Muscle layer of duodenum (tissue), 2 donors: ENCODE results near the gene LGR6.
"Not testable (repeated sequence)": the region's sequence is repeated elsewhere in the genome, so short reads cannot be mapped to it uniquely, and the experiment has no call there.

ENCODE experiments used
- H3K27ac ChIP-seq: one replicate; pipeline ENCODE4 v1.7.0; 2013; ENCODE audit warnings: mild to moderate bottlenecking, low read length
- H3K27me3 ChIP-seq: one replicate; pipeline ENCODE4 v1.7.0; 2013; ENCODE audit warnings: low read depth, mild to moderate bottlenecking, control low read depth, low read length
- H3K36me3 ChIP-seq, 2 donors: one replicate each; pipeline ENCODE4 v1.7.0; 2013; ENCODE audit warnings: low read length in 2 of 2, control low read depth in 1 of 2, mild to moderate bottlenecking in 1 of 2; ENCODE audit not compliant: insufficient read depth in 2 of 2, control insufficient read depth in 1 of 2
- H3K4me1 ChIP-seq, 2 donors: one replicate each; pipeline ENCODE4 v1.7.0; 2013; ENCODE audit warnings: low read length in 2 of 2, mild to moderate bottlenecking in 2 of 2, control low read depth in 1 of 2, moderate library complexity in 1 of 2; ENCODE audit not compliant: insufficient read depth in 2 of 2, control insufficient read depth in 1 of 2
- H3K4me3 ChIP-seq, 2 donors: one replicate each; pipeline ENCODE4 v1.7.0; 2013; ENCODE audit warnings: low read length in 2 of 2, low read depth in 1 of 2, mild to moderate bottlenecking in 1 of 2
- H3K9me3 ChIP-seq, 2 donors: one replicate each; pipeline ENCODE4 v1.7.0; 2013; ENCODE audit warnings: low read length in 2 of 2, control low read depth in 1 of 2, mild to moderate bottlenecking in 1 of 2; ENCODE audit not compliant: control insufficient read depth in 1 of 2
- donor health status: healthy.

Gene LGR6

DNA sequence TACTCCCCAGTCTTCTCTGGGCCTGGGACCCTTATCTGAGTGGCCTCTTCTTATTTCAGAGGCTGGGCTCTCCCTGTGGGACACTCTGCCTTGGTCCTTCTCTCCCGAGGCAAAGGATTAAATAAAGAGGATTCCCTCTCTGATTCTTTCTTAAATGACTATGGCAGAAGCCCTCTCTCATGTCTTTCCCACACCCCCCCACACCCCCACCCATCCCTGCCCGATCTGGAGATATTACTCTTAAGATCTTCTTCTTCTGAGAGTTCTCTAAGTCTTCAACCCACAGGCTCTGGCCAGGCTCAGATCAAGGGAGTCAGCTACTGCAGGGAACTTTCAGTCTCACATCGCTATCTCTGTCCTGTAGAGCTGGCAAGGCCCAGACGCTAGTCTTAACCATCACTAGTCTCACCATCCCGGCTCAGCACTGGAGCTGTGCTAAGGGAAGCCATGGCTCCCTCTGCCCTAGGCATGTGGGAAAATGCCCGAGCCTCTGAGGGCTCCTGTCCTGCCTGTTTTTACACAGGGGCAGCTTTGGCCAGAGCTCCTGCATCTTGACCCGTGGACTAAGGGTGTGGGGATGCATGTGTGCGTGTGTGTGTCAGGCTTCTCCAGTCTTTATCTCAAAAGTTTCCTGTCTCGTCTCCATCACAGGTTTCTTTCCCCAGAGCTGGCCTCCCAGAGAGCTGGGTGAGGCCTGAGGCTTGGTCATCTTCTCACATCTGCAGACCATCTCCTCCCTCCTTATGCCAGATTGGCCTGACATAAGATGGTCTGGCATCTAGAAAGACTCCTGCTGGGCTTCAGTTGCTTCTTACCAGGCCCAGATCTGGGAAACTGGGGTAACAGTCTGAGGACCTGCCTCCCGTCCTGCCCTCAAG is 36.7 kb downstream of the LGR6 start:
- Histone ChIP-seq H3K9me3 (no peaks in the 10 kb centered on the region), H3K27me3 (no peaks in the 10 kb centered on the region), H3K4me3 (no peak overlapping the region), H3K4me1 (no peaks in the 10 kb centered on the region), H3K27ac (no peak overlapping the region), H3K36me3 (no peaks in the 10 kb centered on the region)

DNA sequence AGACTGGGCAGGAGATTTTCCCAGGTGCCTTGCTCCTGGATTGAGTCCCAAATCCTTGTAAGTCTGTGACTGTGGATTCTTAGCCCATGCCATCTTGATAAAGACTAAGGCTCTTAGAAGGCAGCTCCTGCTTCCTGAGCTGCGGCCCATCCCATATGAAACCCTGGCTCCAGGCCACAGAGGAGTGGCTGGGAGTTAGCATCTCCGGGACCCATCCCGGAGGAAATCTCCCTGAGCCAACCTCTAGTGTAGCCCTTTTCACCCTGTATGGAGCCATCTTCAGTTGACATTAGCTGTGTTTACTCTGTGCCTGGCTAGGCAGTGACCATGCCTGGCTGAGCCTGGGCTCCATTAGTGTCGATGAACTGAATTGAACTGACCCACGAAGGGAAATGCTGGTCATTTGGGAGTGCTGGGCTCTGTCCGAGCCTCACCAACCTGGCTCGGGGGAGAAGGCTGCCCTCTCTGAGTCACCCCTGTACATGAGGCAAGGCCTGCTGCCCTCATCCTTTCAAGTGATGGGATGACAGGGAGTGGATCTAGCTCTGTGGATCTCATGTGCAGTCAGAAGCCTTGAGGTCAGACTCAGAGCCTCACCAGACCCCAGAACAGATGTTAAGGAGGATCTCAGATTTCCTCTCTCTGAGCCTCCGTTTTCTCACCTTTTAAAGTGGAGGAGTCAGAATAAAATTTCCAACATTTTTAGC is 37.5 kb downstream of the LGR6 start:
- H3K27ac ChIP-seq = no peak overlapping the region
- no peaks in the 10 kb centered on the region for H3K27me3 ChIP-seq
- no peaks in the 10 kb centered on the region for H3K9me3 ChIP-seq

DNA sequence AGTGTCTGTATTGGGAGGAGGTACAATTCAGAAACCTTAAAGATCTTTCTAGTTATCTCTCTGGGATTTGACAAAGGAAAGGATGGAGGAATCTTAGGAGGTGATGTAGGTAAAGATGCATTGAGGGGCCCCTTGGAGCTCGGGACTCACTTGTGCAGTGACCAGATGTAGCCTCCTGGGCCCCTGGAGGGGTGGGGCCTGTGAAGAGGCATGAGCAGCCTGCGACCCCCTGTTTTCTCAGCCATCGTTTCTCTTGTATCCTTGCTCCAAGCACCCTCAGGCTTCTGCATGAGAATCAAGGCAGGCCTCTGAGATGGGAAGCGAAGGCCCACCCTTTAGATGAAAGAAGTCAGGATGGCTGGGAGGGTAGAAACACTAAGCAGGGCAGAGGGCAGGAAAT is 39.6 kb downstream of the LGR6 start:
- Histone ChIP-seq H3K27me3 (no peaks in the 10 kb centered on the region), H3K9me3 (no peaks in the 10 kb centered on the region), H3K27ac (no peak overlapping the region), H3K36me3 (no peaks in the 10 kb centered on the region), H3K4me1 (no peaks in the 10 kb centered on the region), H3K4me3 (no peak overlapping the region)

More for the DNA sequence above, 37.5 kb downstream of the LGR6 start:
- H3K36me3 ChIP-seq = no peaks in the 10 kb centered on the region
- H3K4me3 ChIP-seq = no peak overlapping the region
- no peaks in the 10 kb centered on the region for H3K4me1 ChIP-seq

DNA sequence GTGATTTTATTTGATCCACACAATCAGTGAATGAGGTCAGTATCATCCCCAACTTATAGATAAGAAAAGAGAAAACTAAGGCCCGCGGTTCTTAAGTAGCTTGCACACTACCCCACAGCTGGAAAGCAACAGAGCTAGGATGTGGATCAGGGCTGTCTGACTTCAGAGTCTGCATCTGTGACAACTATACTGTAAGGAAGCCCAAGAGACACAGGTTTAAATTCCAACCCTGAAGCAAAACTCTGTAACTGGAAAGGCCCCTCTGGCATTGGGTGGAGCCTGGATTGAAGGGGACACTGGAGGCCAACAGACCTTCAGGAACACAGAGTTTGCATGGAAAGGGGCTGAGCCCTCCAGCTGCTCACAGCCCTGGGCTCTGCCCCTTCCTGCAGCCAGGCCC is 40.2 kb downstream of the LGR6 start:
- Histone ChIP-seq H3K36me3 (no peaks in the 10 kb centered on the region), H3K27me3 (no peaks in the 10 kb centered on the region), H3K4me3 (no peak overlapping the region), H3K4me1 (no peaks in the 10 kb centered on the region), H3K9me3 (no peaks in the 10 kb centered on the region), H3K27ac (no peak overlapping the region)

- H3K27me3 ChIP-seq = no peaks in the 10 kb centered on the region
- no peaks in the 10 kb centered on the region for H3K4me1 ChIP-seq
- no peak overlapping the region for H3K27ac ChIP-seq
- H3K4me3 ChIP-seq = no peak overlapping the region
- H3K36me3 ChIP-seq = no peaks in the 10 kb centered on the region
- no peaks in the 10 kb centered on the region for H3K9me3 ChIP-seq
Measured at GRCh38 chr1:202234331-202235002, 40.9 kb downstream of the LGR6 start.

DNA sequence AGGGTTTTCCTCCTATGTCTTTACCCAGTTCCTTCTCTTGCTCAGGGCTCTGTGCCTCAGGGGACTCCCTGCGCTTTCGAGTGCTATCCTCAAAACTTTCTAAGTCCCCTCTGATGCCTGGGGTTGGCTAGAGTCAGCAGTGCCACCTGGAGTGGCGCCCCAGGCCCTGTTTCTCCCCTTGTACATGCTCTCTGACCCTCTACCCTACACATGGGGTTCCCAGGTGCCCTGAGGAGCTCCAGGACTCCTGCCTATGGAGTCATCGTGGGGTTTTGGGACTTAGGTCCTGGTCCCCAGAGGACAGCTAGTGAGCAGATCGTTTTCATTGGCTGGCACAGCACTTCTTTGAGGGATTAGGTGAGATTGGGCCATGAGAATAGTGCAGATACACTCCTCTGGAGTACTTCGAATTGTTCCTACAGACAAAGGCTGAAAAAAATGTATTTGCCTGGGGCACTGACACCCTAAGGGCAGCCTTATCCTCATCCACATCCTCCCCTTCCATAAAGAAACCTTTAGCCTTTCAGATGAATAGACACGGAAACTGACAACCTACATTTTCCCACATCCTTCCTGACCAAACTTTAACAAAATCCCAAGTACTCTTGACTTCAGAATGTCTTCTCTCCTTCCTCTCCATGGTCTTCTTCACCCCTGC is 41.5 kb downstream of the LGR6 start:
- H3K4me1 ChIP-seq = no peaks in the 10 kb centered on the region
- H3K9me3 ChIP-seq = no peaks in the 10 kb centered on the region
- no peak overlapping the region for H3K4me3 ChIP-seq
- H3K27ac ChIP-seq = no peak overlapping the region
- no peaks in the 10 kb centered on the region for H3K27me3 ChIP-seq
- H3K36me3 ChIP-seq = no peaks in the 10 kb centered on the region

GRCh38 chr1:202235856-202236837 is 42.5 kb downstream of the LGR6 start:
- Histone ChIP-seq H3K27ac (no peak overlapping the region), H3K4me3 (no peak overlapping the region), H3K4me1 (no peaks in the 10 kb centered on the region), H3K36me3 (no peaks in the 10 kb centered on the region), H3K27me3 (no peaks in the 10 kb centered on the region), H3K9me3 (no peaks in the 10 kb centered on the region)

GRCh38 chr1:202237052-202237451 is 43.5 kb downstream of the LGR6 start:
- Histone ChIP-seq H3K4me3 (no peak overlapping the region), H3K36me3 (no peaks in the 10 kb centered on the region), H3K27ac (no peak overlapping the region), H3K27me3 (no peaks in the 10 kb centered on the region), H3K9me3 (no peaks in the 10 kb centered on the region), H3K4me1 (no peaks in the 10 kb centered on the region)

DNA sequence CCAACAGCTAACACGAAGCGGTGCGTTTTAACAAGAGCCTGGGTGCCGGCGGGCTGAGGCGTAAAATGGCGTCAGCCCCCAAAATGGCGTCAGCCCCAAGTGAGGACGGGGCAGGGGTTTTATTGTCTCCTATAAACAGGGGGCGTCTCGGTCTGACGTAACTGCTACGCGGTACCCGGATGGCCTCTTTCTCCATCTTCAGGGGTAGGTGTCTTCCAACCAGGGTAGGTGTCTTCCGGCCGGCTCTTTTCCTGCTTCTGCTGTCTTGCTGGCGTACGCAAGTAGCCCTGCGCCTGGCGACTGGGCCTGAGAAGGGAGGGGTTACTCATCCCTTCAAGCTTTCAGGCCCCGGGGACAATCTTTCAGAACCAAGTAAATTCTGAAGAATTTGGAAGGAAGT is 45.3 kb downstream of the LGR6 start:
- Histone ChIP-seq H3K27ac (no peak overlapping the region), H3K36me3 (no peaks in the 10 kb centered on the region), H3K9me3 (no peaks in the 10 kb centered on the region), H3K4me1 (no peaks in the 10 kb centered on the region), H3K4me3 (no peak overlapping the region), H3K27me3 (no peaks in the 10 kb centered on the region)

DNA sequence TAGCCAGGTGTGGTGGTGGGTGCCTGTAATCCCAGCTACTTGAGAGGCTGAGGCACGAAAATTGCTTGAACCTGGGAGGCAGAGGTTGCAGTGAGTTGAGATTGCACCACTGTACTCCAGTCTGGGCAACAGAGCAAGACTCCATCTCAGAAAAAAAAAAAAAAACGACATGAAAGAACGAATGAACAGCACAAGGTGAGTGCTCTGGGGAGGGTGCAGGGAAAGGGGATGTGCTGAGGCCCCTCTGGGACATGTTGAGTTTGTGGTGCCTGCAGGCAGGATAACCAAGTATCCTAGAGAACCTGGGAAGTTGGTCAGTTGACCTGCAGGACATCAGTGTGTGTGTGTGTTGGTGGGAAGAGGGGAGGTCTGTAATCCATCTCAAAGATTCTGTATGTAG is 46.6 kb downstream of the LGR6 start:
- not testable (repeated sequence) for H3K4me1 ChIP-seq, H3K9me3 ChIP-seq, H3K27ac ChIP-seq, H3K27me3 ChIP-seq, H3K4me3 ChIP-seq, H3K36me3 ChIP-seq
